OCI-LY3 (cell line): Measurements from ENCODE around the gene HRH3.

ENCODE experiments used
- CTCF ChIP-seq: fragments of 200-600, 300-600 bp; sonication (generic); IDR thresholded peaks from 2 replicates; pipeline ENCODE4 v1.5.1; 2014; ENCODE audit warnings: antibody characterized with exemption, low read length, low read depth
- EZH2phosphoT487 ChIP-seq: fragments of 200-600 bp; shearing (Covaris generic); IDR thresholded peaks from 2 replicates; pipeline ENCODE4 v1.6.1; 2018; ENCODE audit warnings: antibody characterized with exemption, mixed run types, low read depth

- no peak for TF ChIP-seq CTCF
- no peak for TF ChIP-seq EZH2phosphoT487
Measured at GRCh38 chr20:62235777-62236157, 15.7 kb upstream of the HRH3 start.
